ENCODE measurements around the gene CREB3L2. TPM values are rescaled to one million over a fixed set of nuclear protein-coding genes. Genes with fewer than 3 reads are reported as not detected.

CREB3L2 gene
- total RNA-seq, 1 experiment from 2014 or later: 49.8 TPM

GRCh38 chr7:138033241-138033640, 31.4 kb upstream of the CREB3L2 start:
- no peaks in the 10 kb centered on the region for H3K79me2 ChIP-seq (ENCODE audit: insufficient read depth, low read length)
- no peak overlapping the region for H3K4me3 ChIP-seq (replicated peaks in 1 of 2; ENCODE audit: low read depth in 1 of 2, low read length in 2 of 2)
- H3K27me3 ChIP-seq (ENCODE audit: insufficient read depth, low read length): no peaks in the 10 kb centered on the region
- TF ChIP-seq, protein P1, sequence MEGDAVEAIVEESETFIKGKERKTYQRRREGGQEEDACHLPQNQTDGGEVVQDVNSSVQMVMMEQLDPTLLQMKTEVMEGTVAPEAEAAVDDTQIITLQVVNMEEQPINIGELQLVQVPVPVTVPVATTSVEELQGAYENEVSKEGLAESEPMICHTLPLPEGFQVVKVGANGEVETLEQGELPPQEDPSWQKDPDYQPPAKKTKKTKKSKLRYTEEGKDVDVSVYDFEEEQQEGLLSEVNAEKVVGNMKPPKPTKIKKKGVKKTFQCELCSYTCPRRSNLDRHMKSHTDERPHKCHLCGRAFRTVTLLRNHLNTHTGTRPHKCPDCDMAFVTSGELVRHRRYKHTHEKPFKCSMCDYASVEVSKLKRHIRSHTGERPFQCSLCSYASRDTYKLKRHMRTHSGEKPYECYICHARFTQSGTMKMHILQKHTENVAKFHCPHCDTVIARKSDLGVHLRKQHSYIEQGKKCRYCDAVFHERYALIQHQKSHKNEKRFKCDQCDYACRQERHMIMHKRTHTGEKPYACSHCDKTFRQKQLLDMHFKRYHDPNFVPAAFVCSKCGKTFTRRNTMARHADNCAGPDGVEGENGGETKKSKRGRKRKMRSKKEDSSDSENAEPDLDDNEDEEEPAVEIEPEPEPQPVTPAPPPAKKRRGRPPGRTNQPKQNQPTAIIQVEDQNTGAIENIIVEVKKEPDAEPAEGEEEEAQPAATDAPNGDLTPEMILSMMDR (IDR thresholded peaks at IDR 0.05 in 2 of 3, conservative IDR thresholded peaks at IDR 0.05 in 1 of 3; ENCODE audit: borderline replicate concordance in 1 of 3, insufficient read depth in 1 of 3, low read depth in 2 of 3, low read length in 2 of 3): no peak
- TF ChIP-seq CBX3 (IDR thresholded peaks at IDR 0.05; ENCODE audit: low read depth) (no peak), SP1 (IDR thresholded peaks at IDR 0.05; ENCODE audit: low read depth) (no peak), ZFX (IDR thresholded peaks at IDR 0.05) (no peak), TCF7L2 (IDR thresholded peaks at IDR 0.05; ENCODE audit: borderline replicate concordance, extremely low read depth, insufficient read depth, insufficient read length) (no peak), ZNF274 (IDR thresholded peaks at IDR 0.05; ENCODE audit: low read depth, low read length) (no peak), CEBPB (IDR thresholded peaks at IDR 0.05; ENCODE audit: low read depth) (no peak), EZH2 (IDR thresholded peaks at IDR 0.05) (no peak), SRF (IDR thresholded peaks at IDR 0.05; ENCODE audit: low read depth) (no peak), POLR2A (IDR thresholded peaks at IDR 0.05; ENCODE audit: borderline replicate concordance, extremely low read depth, insufficient read depth, insufficient read length) (no peak), RAD21 (IDR thresholded peaks at IDR 0.05; ENCODE audit: low read depth) (no peak), ELF1 (IDR thresholded peaks at IDR 0.05; ENCODE audit: borderline replicate concordance, low read depth) (no peak), YY1 (IDR thresholded peaks at IDR 0.05; ENCODE audit: extremely low read depth, insufficient replicate concordance, low read depth, low read length) (no peak), JUND (IDR thresholded peaks at IDR 0.05) (no peak), EZH2phosphoT487 (IDR thresholded peaks at IDR 0.05; ENCODE audit: borderline replicate concordance) (no peak), FOSL1 (IDR thresholded peaks at IDR 0.05; ENCODE audit: low read depth) (no peak)
- TF ChIP-seq, protein P2, sequence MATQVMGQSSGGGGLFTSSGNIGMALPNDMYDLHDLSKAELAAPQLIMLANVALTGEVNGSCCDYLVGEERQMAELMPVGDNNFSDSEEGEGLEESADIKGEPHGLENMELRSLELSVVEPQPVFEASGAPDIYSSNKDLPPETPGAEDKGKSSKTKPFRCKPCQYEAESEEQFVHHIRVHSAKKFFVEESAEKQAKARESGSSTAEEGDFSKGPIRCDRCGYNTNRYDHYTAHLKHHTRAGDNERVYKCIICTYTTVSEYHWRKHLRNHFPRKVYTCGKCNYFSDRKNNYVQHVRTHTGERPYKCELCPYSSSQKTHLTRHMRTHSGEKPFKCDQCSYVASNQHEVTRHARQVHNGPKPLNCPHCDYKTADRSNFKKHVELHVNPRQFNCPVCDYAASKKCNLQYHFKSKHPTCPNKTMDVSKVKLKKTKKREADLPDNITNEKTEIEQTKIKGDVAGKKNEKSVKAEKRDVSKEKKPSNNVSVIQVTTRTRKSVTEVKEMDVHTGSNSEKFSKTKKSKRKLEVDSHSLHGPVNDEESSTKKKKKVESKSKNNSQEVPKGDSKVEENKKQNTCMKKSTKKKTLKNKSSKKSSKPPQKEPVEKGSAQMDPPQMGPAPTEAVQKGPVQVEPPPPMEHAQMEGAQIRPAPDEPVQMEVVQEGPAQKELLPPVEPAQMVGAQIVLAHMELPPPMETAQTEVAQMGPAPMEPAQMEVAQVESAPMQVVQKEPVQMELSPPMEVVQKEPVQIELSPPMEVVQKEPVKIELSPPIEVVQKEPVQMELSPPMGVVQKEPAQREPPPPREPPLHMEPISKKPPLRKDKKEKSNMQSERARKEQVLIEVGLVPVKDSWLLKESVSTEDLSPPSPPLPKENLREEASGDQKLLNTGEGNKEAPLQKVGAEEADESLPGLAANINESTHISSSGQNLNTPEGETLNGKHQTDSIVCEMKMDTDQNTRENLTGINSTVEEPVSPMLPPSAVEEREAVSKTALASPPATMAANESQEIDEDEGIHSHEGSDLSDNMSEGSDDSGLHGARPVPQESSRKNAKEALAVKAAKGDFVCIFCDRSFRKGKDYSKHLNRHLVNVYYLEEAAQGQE (IDR thresholded peaks at IDR 0.05; ENCODE audit: low read depth): no peak
- TF ChIP-seq, protein P3, sequence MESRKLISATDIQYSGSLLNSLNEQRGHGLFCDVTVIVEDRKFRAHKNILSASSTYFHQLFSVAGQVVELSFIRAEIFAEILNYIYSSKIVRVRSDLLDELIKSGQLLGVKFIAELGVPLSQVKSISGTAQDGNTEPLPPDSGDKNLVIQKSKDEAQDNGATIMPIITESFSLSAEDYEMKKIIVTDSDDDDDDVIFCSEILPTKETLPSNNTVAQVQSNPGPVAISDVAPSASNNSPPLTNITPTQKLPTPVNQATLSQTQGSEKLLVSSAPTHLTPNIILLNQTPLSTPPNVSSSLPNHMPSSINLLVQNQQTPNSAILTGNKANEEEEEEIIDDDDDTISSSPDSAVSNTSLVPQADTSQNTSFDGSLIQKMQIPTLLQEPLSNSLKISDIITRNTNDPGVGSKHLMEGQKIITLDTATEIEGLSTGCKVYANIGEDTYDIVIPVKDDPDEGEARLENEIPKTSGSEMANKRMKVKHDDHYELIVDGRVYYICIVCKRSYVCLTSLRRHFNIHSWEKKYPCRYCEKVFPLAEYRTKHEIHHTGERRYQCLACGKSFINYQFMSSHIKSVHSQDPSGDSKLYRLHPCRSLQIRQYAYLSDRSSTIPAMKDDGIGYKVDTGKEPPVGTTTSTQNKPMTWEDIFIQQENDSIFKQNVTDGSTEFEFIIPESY (IDR thresholded peaks at IDR 0.05; ENCODE audit: extremely low read depth, insufficient replicate concordance, low read length): no peak
- TF ChIP-seq, protein P4, sequence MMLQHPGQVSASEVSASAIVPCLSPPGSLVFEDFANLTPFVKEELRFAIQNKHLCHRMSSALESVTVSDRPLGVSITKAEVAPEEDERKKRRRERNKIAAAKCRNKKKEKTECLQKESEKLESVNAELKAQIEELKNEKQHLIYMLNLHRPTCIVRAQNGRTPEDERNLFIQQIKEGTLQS (IDR thresholded peaks at IDR 0.05): no peak
- TF ChIP-seq, protein P5, sequence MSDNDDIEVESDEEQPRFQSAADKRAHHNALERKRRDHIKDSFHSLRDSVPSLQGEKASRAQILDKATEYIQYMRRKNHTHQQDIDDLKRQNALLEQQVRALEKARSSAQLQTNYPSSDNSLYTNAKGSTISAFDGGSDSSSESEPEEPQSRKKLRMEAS (IDR thresholded peaks at IDR 0.05): no peak
- no peaks in the 10 kb centered on the region for H3K36me3 ChIP-seq (ENCODE audit: control insufficient read depth in 1 of 2, insufficient read depth in 2 of 2, low read length in 2 of 2)
- DNase-seq (ENCODE audit: low read depth, low spot score) (no peak), ATAC-seq (no peak)
- CTCF ChIA-PET: no interaction called here
- no peaks in the 10 kb centered on the region for H4K20me1 ChIP-seq (ENCODE audit: insufficient read depth)
- H3K9me2 ChIP-seq (ENCODE audit: insufficient read depth): no peaks in the 10 kb centered on the region
- no peak overlapping the region for H2AFZ ChIP-seq (ENCODE audit: low read depth, low read length, poor library complexity, severe bottlenecking)
- RAD21 ChIA-PET (ENCODE audit: low non-redundant PET in 1 of 2, low total read pairs in 2 of 2, uncharacterized antibody in 2 of 2, unreplicated experiment in 2 of 2): no interaction called here
- POLR2A ChIA-PET: no interaction called here
- no peak overlapping the region for H3K9ac ChIP-seq (ENCODE audit: low read length)
- BruUV-seq (replicated peaks): no TSS peak
- intact Hi-C loops (cut with micrococcal nuclease): no loop called here
- no peak overlapping the region for H3K27ac ChIP-seq (ENCODE audit: low read depth, low read length)
- H3K4me2 ChIP-seq (ENCODE audit: low read length): no peak overlapping the region
- H3K9me3 ChIP-seq (ENCODE audit: control insufficient read depth in 1 of 2, insufficient read depth in 1 of 2, low read depth in 1 of 2, low read length in 2 of 2): no peaks in the 10 kb centered on the region; a peak in 1 of 4 replicates
- no peaks in the 10 kb centered on the region for H3K4me1 ChIP-seq (ENCODE audit: control insufficient read depth in 1 of 2, insufficient read depth in 2 of 2, low read length in 2 of 2)

Data from HCT116 (cell line).